H1 (cell line): Measurements from ENCODE around the gene SNX21. TPM values are rescaled to one million over a fixed set of nuclear protein-coding genes. Genes with fewer than 3 reads are reported as not detected.

Experiments used
- CTCF ChIA-PET: fragments of 300-600 bp; sonication (Branson Sonifier 250); formaldehyde crosslinking; loops from one replicate; lab custom pipeline; 2021; ENCODE audit not compliant: partially characterized antibody; lab: Charles Lee
- POLR2A ChIA-PET: fragments of 300-600 bp; sonication (Branson Sonifier 250); formaldehyde crosslinking; loops from one replicate; lab custom pipeline; 2021; ENCODE audit warnings: inconsistent platforms; ENCODE audit not compliant: partially characterized antibody; lab: Charles Lee
- DNase-seq, 2 experiments: peaks; one replicate each; pipeline versions ENCODE4 v3.0.0 to v3.0.0-alpha.2; 2010 to 2022; ENCODE audit warnings: low spot score in 2 of 2, low read depth in 1 of 2, mixed read lengths in 1 of 2
- FAIRE-seq: peaks from 2 replicates; lab custom pipeline; 2011; peaks lifted over from hg19 to GRCh38; lab: Jason Lieb, UNC
- H2AFZ ChIP-seq: 2 replicates; pipeline ENCODE4 v1.8.1; 2012; ENCODE audit warnings: low read length, inconsistent platforms
- H2AK5ac ChIP-seq: 2 replicates; pipeline ENCODE4 v1.6.1; 2013; ENCODE audit warnings: low read depth, low read length
- H2BK120ac ChIP-seq: replicated peaks from 2 replicates; pipeline ENCODE3; 2013; ENCODE audit warnings: low read depth, low read length, inconsistent platforms
- H2BK12ac ChIP-seq: 2 replicates; pipeline ENCODE4 v1.6.1; 2013; ENCODE audit warnings: low read depth, low read length
- H2BK15ac ChIP-seq: 2 replicates; pipeline ENCODE4 v1.6.1; 2013; ENCODE audit warnings: low read length
- H2BK20ac ChIP-seq: 2 replicates; pipeline ENCODE4 v1.6.1; 2013; ENCODE audit warnings: low read length
- H2BK5ac ChIP-seq: 2 replicates; pipeline ENCODE4 v1.6.1; 2013; ENCODE audit warnings: low read depth, low read length
- H3K14ac ChIP-seq: 2 replicates; pipeline ENCODE4 v1.6.1; 2013; ENCODE audit warnings: inconsistent platforms; ENCODE audit not compliant: insufficient read length
- H3K18ac ChIP-seq: 2 replicates; pipeline ENCODE4 v1.6.1; 2013; ENCODE audit warnings: low read length; ENCODE audit errors: extremely low read depth
- H3K23ac ChIP-seq: 2 replicates; pipeline ENCODE4 v1.6.1; 2013; ENCODE audit warnings: inconsistent platforms; ENCODE audit not compliant: insufficient read length
- H3K23me2 ChIP-seq: 2 replicates; pipeline ENCODE4 v1.6.1; 2013; ENCODE audit warnings: low read depth, low read length
- H3K27ac ChIP-seq: 2 replicates; pipeline ENCODE4 v1.6.1; 2011; ENCODE audit warnings: low read depth, low read length, inconsistent platforms
- H3K27me3 ChIP-seq, 4 experiments: replicated peaks in 1 of 4; 1 replicate in 1 of 4; 2 replicates in 3 of 4; pipeline versions ENCODE4 v1.6.1 to v1.8.1; 2011 to 2013; ENCODE audit warnings: low read length in 3 of 4, mild to moderate bottlenecking in 3 of 4, inconsistent platforms in 2 of 4, mixed read lengths in 2 of 4, moderate library complexity in 1 of 4; ENCODE audit not compliant: control insufficient read depth in 3 of 4, insufficient read depth in 3 of 4; ENCODE audit errors: extremely low read depth in 1 of 4
- H3K36me3 ChIP-seq, 4 experiments: 2 replicates each; pipeline versions ENCODE4 v1.6.1 to v1.8.1; 2011 to 2013; ENCODE audit warnings: mild to moderate bottlenecking in 4 of 4, low read length in 3 of 4, moderate library complexity in 2 of 4, control low read depth in 1 of 4, inconsistent platforms in 1 of 4; ENCODE audit not compliant: insufficient read depth in 4 of 4, control insufficient read depth in 2 of 4
- H3K4ac ChIP-seq: replicated peaks from 2 replicates; pipeline ENCODE3; 2013; ENCODE audit warnings: low read length, low read depth, mixed read lengths, inconsistent platforms; ENCODE audit not compliant: insufficient read length
- H3K4me1 ChIP-seq, 4 experiments: replicated peaks in 1 of 4; 1 replicate in 1 of 4; 2 replicates in 3 of 4; pipeline versions ENCODE4 v1.6.1 to v1.8.1; 2011 to 2013; ENCODE audit warnings: low read length in 3 of 4, inconsistent platforms in 2 of 4, mixed read lengths in 1 of 4; ENCODE audit not compliant: insufficient read depth in 4 of 4, control insufficient read depth in 3 of 4
- H3K4me2 ChIP-seq, 2 experiments: 2 replicates each; pipeline versions ENCODE4 v1.6.1 to v1.8.1; 2011 to 2013; ENCODE audit warnings: low read depth in 2 of 2, low read length in 2 of 2, control low read depth in 1 of 2, inconsistent platforms in 1 of 2, mild to moderate bottlenecking in 1 of 2; ENCODE audit not compliant: insufficient read depth in 1 of 2
- H3K4me3 ChIP-seq, 4 experiments: fragments of 200-600, 300-600 bp in 1 of 4; sonication (generic), shearing (Covaris generic), sonication (Bioruptor Twin) in 1 of 4; 2 replicates each; pipeline versions ENCODE4 v1.5.1 to v1.8.1; 2011 to 2016; ENCODE audit warnings: low read length in 4 of 4, low read depth in 3 of 4, control low read depth in 2 of 4, inconsistent platforms in 2 of 4, mild to moderate bottlenecking in 2 of 4, mixed read lengths in 1 of 4, moderate library complexity in 1 of 4; ENCODE audit not compliant: insufficient read depth in 2 of 4; ENCODE audit errors: extremely low read depth in 1 of 4
- H3K56ac ChIP-seq: replicated peaks from 2 replicates; pipeline ENCODE3; 2013; ENCODE audit warnings: low read depth, mild to moderate bottlenecking, mixed read lengths, low read length, inconsistent platforms; ENCODE audit not compliant: insufficient read length
- H3K79me1 ChIP-seq: 2 replicates; pipeline ENCODE4 v1.6.1; 2013; ENCODE audit warnings: low read depth, low read length, control low read depth
- H3K79me2 ChIP-seq, 2 experiments: 2 replicates each; pipeline versions ENCODE4 v1.6.1 to v1.8.1; 2012 to 2013; ENCODE audit warnings: low read length in 2 of 2, mild to moderate bottlenecking in 2 of 2, inconsistent platforms in 1 of 2; ENCODE audit not compliant: insufficient read depth in 2 of 2, control insufficient read depth in 1 of 2
- H3K9ac ChIP-seq, 4 experiments: replicated peaks in 1 of 4; 1 replicate in 1 of 4; 2 replicates in 3 of 4; pipeline versions ENCODE4 v1.6.1 to v1.8.1; 2011 to 2013; ENCODE audit warnings: low read depth in 3 of 4, low read length in 3 of 4, control low read depth in 2 of 4, mild to moderate bottlenecking in 2 of 4, moderate library complexity in 2 of 4, inconsistent platforms in 1 of 4; ENCODE audit errors: extremely low read depth in 1 of 4
- H3K9me3 ChIP-seq, 2 experiments: 2 replicates each; pipeline versions ENCODE4 v1.6.1 to v1.8.1; 2012 to 2013; ENCODE audit warnings: mild to moderate bottlenecking in 2 of 2, moderate library complexity in 2 of 2, control low read depth in 1 of 2, inconsistent platforms in 1 of 2, low read depth in 1 of 2, low read length in 1 of 2, mixed read lengths in 1 of 2; ENCODE audit not compliant: insufficient read depth in 2 of 2
- H4K20me1 ChIP-seq, 2 experiments: replicated peaks in 1 of 2; 2 replicates each; pipeline versions ENCODE3 to v1.8.1; 2011 to 2013; ENCODE audit warnings: inconsistent platforms in 2 of 2, low read length in 2 of 2, mild to moderate bottlenecking in 1 of 2; ENCODE audit not compliant: insufficient read depth in 2 of 2, control insufficient read depth in 1 of 2
- H4K5ac ChIP-seq: 2 replicates; pipeline ENCODE4 v1.6.1; 2013; ENCODE audit warnings: low read length, low read depth, mixed read lengths, inconsistent platforms; ENCODE audit not compliant: insufficient read length
- H4K8ac ChIP-seq: 2 replicates; pipeline ENCODE4 v1.8.0; 2013; ENCODE audit warnings: mild to moderate bottlenecking, moderate library complexity, low read length, inconsistent platforms; ENCODE audit not compliant: insufficient read depth; ENCODE audit errors: extremely low read depth
- H4K91ac ChIP-seq: replicated peaks from 2 replicates; pipeline ENCODE3; 2013; ENCODE audit warnings: low read length, mixed read lengths, inconsistent platforms; ENCODE audit not compliant: insufficient read length
- EZH2 ChIP-seq: fragments of 200-600 bp; sonication (generic); IDR thresholded peaks from 2 replicates; pipeline ENCODE4 v1.7.1; 2012; ENCODE audit warnings: low read depth, mild to moderate bottlenecking, moderate library complexity, low read length, inconsistent platforms; ENCODE audit not compliant: severe bottlenecking
- HDAC2 ChIP-seq, 2 experiments: fragments of 300-600 bp in 1 of 2; sonication (generic) in 1 of 2; IDR thresholded peaks; 2 replicates each; pipeline ENCODE4 v1.6.1; 2011 to 2012; ENCODE audit warnings: low read depth in 2 of 2, low read length in 2 of 2, mild to moderate bottlenecking in 2 of 2, moderate library complexity in 2 of 2, borderline replicate concordance in 1 of 2, inconsistent platforms in 1 of 2
- POLR2A ChIP-seq, 2 experiments: IDR thresholded peaks; 1 replicate in 1 of 2; 2 replicates in 1 of 2; pipeline ENCODE4 v1.6.1; 2011; ENCODE audit warnings: low read depth in 2 of 2, low read length in 2 of 2, mild to moderate bottlenecking in 2 of 2; ENCODE audit errors: control extremely low read depth in 1 of 2
- RAD21 ChIP-seq, 2 experiments: IDR thresholded peaks in 1 of 2; conservative IDR thresholded peaks in 1 of 2; 2 replicates each; pipeline ENCODE4 v1.6.1; 2011; ENCODE audit warnings: low read depth in 2 of 2, low read length in 2 of 2, improper control_type of control experiment in 1 of 2, inconsistent platforms in 1 of 2, mild to moderate bottlenecking in 1 of 2, moderate library complexity in 1 of 2
- WGBS, 2 experiments: shearing (Covaris generic) in 1 of 2; methylation state at CpG; one replicate each; pipeline versions ENCODE4 v1.1.6 to v1.1.7; 2013 to 2015; ENCODE audit warnings: low lambda C conversion rate in 2 of 2, mixed read lengths in 2 of 2, inconsistent platforms in 1 of 2, low coverage in 1 of 2, missing lambda C conversion rate in 1 of 2; ENCODE audit not compliant: insufficient replicate concordance in 2 of 2, insufficient coverage in 1 of 2, insufficient read length in 1 of 2; ENCODE audit errors: extremely low coverage in 1 of 2, missing lambda C conversion rate in 1 of 2; 5-methylcytosine and 5-hydroxymethylcytosine counted together
- polyA plus RNA-seq, 7 experiments: library from polyadenylated mRNA; depleted of rRNA in 3 of 7; stranded (reverse) in 5 of 7; unstranded in 2 of 7; fragments of >200 nt in 5 of 7; fragments of 200-250 nt in 2 of 7; gene quantifications; 1 replicate in 5 of 7; 2 replicates in 1 of 7; 4 replicates in 1 of 7; pipeline versions ENCODE4 v1.2.1 to v1.2.3, GENCODE V29; 2011 to 2013; ENCODE audit warnings: missing spikeins in 2 of 7, mixed read lengths in 2 of 7
- total RNA-seq: library from RNA; stranded (reverse); fragmentation: NEBNext Ultra II Directional; extraction: Animal tissue kit (Norgen Biotek cat#: 25700); gene quantifications from 2 replicates; pipeline ENCODE4 v1.2.1, GENCODE V29; 2021
- TF ChIP-seq, protein P1 (sequence below), 3 experiments: IDR thresholded peaks; 1 replicate in 2 of 3; 2 replicates in 1 of 3; pipeline versions ENCODE4 v1.5.1 to v1.6.1; 2011; ENCODE audit warnings: low read length in 3 of 3, mild to moderate bottlenecking in 3 of 3, inconsistent platforms in 2 of 3, low read depth in 1 of 3, moderate library complexity in 1 of 3; ENCODE audit not compliant: insufficient read depth in 1 of 3; ENCODE audit errors: control extremely low read depth in 1 of 3

SNX21 gene
- total and polyA plus RNA-seq, 2 of the 8 experiments (the other 6 are each of a cell fraction or from before 2014, with no cell fraction given), result 15.8 to 16.8 TPM

DNA sequence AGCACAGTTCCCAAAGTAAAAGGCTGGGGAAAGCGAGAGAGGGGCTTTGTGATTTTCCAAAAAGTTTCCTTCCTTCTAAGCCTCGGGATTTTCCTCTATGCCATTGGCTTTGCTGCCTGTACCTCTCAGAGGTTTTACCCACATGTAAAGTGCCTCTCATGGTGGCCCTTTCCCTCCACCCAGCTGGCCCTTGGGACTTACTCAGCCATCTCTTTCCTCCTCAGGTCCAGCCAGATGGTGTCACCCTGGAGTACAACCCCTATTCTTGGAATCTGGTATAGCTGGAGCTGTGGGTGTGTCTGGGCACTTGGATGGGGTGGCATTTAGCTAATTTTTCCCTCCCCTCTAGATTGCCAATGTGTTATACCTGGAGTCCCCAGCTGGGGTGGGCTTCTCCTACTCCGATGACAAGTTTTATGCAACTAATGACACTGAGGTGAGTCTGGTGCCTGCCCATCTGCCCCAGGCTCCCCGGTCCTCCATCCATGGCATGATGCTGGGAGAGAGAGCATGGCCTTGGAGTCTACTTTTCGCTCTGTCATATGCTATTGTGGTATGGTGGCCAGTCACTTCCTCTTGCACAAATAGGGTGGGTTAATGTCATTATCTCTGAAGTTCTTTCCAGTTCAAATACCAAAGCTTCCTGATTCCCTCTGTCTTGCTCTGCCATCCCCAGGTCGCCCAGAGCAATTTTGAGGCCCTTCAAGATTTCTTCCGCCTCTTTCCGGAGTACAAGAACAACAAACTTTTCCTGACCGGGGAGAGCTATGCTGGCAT is 58.6 kb downstream of the SNX21 start:
- Histone ChIP-seq H2BK20ac (no peak overlapping the region), H2BK15ac (no peak overlapping the region), H2BK5ac (no peak overlapping the region), H4K8ac (no peak overlapping the region; the same call in 1 of the 2 replicates), H3K4me1 (peaks cover 0 to 10% (median 6%) of the 10 kb centered on the region in 4 experiments; a peak in 6 of 7 replicates), H3K14ac (no peak overlapping the region), H3K23me2 (peaks cover 15% of the 10 kb centered on the region; the same call in 1 of the 2 replicates), H3K79me1 (peaks cover 3% of the 10 kb centered on the region; the same call in 1 of the 2 replicates), H3K56ac (no peak overlapping the region), H3K79me2 (peaks cover 0 to 7% of the 10 kb centered on the region in 2 experiments; a peak in 1 of 4 replicates), H3K27me3 (no peaks in the 10 kb centered on the region), H3K23ac (no peak overlapping the region), H2BK12ac (no peak overlapping the region), H4K20me1 (peaks cover 0 to 9% of the 10 kb centered on the region in 2 experiments), H3K4ac (no peak overlapping the region), H3K27ac (no peak overlapping the region), H3K18ac (no peak overlapping the region), H3K36me3 (peaks cover 6 to 16% (median 10%) of the 10 kb centered on the region in 4 experiments), H3K4me3 (peak overlapping the region; percentile 55 to 79 (median 74)), H4K5ac (no peak overlapping the region), H2AFZ (no peak overlapping the region), H3K4me2 (peak overlapping the region; percentile 72 to 95), H4K91ac (no peak overlapping the region), H2AK5ac (no peak overlapping the region), H3K9me3 (no peaks in the 10 kb centered on the region), H2BK120ac (no peak overlapping the region), H3K9ac (0 out of 7 replicates have a peak overlapping the region, but pooled peaks of 1 of the 4 experiments have one; percentile 38)
- TF ChIP-seq POLR2A (IDR thresholded peaks at IDR 0.05; ENCODE audit: control extremely low read depth in 1 of 2, low read depth in 2 of 2, low read length in 2 of 2) (peak in 1 of 2 experiments; percentile 49; a peak in 1 of 3 replicates), HDAC2 (IDR thresholded peaks at IDR 0.05; ENCODE audit: borderline replicate concordance in 1 of 2, low read depth in 2 of 2, low read length in 2 of 2) (no peak), RAD21 (IDR thresholded peaks at IDR 0.05 in 1 of 2, conservative IDR thresholded peaks at IDR 0.05 in 1 of 2; ENCODE audit: low read depth in 2 of 2, low read length in 2 of 2) (0 out of 4 replicates have a peak, but pooled peaks of 1 of the 2 experiments have one; percentile 1), EZH2 (no peak)
- TF ChIP-seq, protein P1, sequence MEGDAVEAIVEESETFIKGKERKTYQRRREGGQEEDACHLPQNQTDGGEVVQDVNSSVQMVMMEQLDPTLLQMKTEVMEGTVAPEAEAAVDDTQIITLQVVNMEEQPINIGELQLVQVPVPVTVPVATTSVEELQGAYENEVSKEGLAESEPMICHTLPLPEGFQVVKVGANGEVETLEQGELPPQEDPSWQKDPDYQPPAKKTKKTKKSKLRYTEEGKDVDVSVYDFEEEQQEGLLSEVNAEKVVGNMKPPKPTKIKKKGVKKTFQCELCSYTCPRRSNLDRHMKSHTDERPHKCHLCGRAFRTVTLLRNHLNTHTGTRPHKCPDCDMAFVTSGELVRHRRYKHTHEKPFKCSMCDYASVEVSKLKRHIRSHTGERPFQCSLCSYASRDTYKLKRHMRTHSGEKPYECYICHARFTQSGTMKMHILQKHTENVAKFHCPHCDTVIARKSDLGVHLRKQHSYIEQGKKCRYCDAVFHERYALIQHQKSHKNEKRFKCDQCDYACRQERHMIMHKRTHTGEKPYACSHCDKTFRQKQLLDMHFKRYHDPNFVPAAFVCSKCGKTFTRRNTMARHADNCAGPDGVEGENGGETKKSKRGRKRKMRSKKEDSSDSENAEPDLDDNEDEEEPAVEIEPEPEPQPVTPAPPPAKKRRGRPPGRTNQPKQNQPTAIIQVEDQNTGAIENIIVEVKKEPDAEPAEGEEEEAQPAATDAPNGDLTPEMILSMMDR (IDR thresholded peaks at IDR 0.05; ENCODE audit: control extremely low read depth in 1 of 3, insufficient read depth in 1 of 3, low read depth in 1 of 3, low read length in 3 of 3), result peak in 1 of 3 experiments; percentile 12; a peak in 1 of 4 replicates
- no peak for DNase-seq
- 81% methylated on average over 9 of the region's 9 CpGs; no CpG with 5 or more reads in 1 of the 2 experiments for WGBS, 2 experiments
- CTCF ChIA-PET, result interaction anchor here (0.7 to 6.3 kb wide), 12 partner anchors 9 to 79 kb away, joined by 3 to 40 read pairs (median 6); partner anchors contain the start of gene ZSWIM1
- POLR2A ChIA-PET, result interaction anchor here (0.6 to 11.2 kb wide), 15 partner anchors 8 to 101 kb away, joined by 3 to 172 read pairs (median 4); partner anchors contain the start of genes DNTTIP1, PCIF1, PLTP and WFDC3
- no peak for FAIRE-seq
